Measurements from ENCODE around the gene PTPRK.

PTPRK gene

GRCh38 chr6:128515550-128516513 is 4.6 kb downstream of the PTPRK start:
- no peak for DNase-seq

- peak; percentile 71 for DNase-seq
These were observed 6.5 kb downstream of the PTPRK start for GRCh38 chr6:128513878-128514277.

- DNase-seq = no peak
These were observed 8.1 kb downstream of the PTPRK start for GRCh38 chr6:128512296-128512695.

GRCh38 chr6:128511506-128511905 is 8.9 kb downstream of the PTPRK start:
- DNase-seq = no peak

GRCh38 chr6:128509709-128510108 is 10.7 kb downstream of the PTPRK start:
- DNase-seq = no peak

GRCh38 chr6:128508588-128509296 is 11.7 kb downstream of the PTPRK start:
- no peak for DNase-seq

GRCh38 chr6:128507337-128508310 is 12.8 kb downstream of the PTPRK start:
- peak; percentile 27 for DNase-seq

- no peak for DNase-seq
These were observed 14.8 kb downstream of the PTPRK start for GRCh38 chr6:128505603-128506002.

- no peak for DNase-seq
These were observed 16.3 kb downstream of the PTPRK start for GRCh38 chr6:128504003-128504654.

GRCh38 chr6:128500749-128501600 is 19.4 kb downstream of the PTPRK start:
- DNase-seq = no peak

- DNase-seq = no peak
These were observed 20.4 kb downstream of the PTPRK start for GRCh38 chr6:128500014-128500413.

GRCh38 chr6:128499079-128499731 is 21.2 kb downstream of the PTPRK start:
- no peak for DNase-seq

- no peak for DNase-seq
These were observed 22.2 kb downstream of the PTPRK start for GRCh38 chr6:128498234-128498633.

GRCh38 chr6:128495536-128496333 is 24.7 kb downstream of the PTPRK start:
- no peak for DNase-seq

- no peak for DNase-seq
These were observed 26.0 kb downstream of the PTPRK start for GRCh38 chr6:128494440-128494839.

GRCh38 chr6:128493877-128494276 is 26.5 kb downstream of the PTPRK start:
- no peak for DNase-seq

GRCh38 chr6:128492386-128492785 is 28.0 kb downstream of the PTPRK start:
- no peak for DNase-seq

- peak; percentile 81 for DNase-seq
These were observed 28.7 kb downstream of the PTPRK start for GRCh38 chr6:128491610-128492206.

GRCh38 chr6:128491100-128491581 is 29.3 kb downstream of the PTPRK start:
- no peak for DNase-seq

Data from NCI-H82 (cell line).